HG02943 (cell line): ENCODE results near the gene KLHL7.
"Not testable (repeated sequence)": the region's sequence is repeated elsewhere in the genome, so short reads cannot be mapped to it uniquely, and the experiment has no call there.

Source experiments
- ATAC-seq: cut with Tn5 transposase; IDR thresholded peaks from one replicate; pipeline ENCODE4 v1.9.1; 2021; ENCODE audit warnings: mild to moderate bottlenecking, low read depth, moderate library complexity; ENCODE audit not compliant: unreplicated experiment

KLHL7 gene

DNA sequence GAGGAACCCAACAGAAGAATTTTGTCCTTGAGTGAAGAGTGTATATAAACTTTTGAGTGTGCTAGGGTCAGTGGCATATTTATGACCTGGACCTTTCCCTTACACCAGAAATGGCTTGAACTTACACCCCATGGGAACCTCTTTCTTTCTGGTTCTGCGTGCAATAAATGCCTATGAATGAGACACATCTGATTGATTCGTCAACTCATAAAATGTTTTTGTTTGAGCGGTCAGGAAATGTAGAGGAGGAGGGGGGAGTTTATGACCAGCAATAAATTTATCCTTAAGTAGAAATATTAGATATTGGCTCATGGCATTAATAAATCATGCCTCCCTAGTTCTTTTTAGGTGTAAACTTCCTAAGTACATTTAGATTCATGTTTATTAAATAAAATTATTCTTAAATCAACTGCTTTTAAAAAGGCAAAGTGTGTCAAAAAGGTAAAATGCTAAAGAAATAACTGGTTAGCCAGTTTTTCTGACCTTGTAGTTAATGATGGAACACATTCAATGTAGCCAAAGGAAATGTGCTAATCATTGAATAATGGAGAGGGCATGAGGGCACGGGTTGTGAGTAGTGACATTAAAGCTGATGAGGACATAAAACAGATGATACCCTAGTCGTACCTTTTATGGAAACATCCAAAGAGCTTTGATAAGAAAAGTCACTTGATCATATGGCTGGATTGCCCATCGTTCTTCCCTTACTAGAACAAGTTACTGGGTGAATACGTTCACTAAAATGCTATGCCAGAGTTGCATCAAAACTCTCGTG lies 62.7 kb downstream of the KLHL7 start:
- no peak for ATAC-seq

GRCh38 chr7:23175938-23176337 lies 70.4 kb downstream of the KLHL7 start:
- ATAC-seq = no peak

GRCh38 chr7:23181684-23182553 lies 76.3 kb downstream of the KLHL7 start, which contains the start of gene NUP42:
Gene NUP42 (plus strand): TSS chr7:23182048. CDS start chr7:23182086, 38 bp downstream.
- ATAC-seq = peak; percentile 94

GRCh38 chr7:23183279-23184012 lies 77.9 kb downstream of the KLHL7 start:
- ATAC-seq = no peak

DNA sequence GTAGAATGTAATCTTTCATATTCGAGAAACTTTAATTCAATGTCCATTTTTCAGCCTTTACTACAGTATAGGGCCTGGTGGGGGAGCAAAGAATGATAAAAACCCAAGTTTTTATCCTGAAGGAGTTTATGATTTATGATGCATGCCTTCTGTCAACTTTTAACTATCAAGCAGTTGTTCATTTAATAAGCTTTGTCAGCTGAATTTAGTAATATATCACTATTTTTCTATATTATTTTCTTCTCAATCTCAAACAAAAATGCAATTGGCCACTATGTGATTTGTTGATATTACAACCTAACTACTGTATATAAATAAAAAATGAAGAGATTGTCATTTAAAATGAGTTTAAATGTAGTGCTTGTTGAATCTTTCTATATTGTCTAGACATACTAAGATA lies 78.7 kb downstream of the KLHL7 start:
- ATAC-seq = no peak

DNA sequence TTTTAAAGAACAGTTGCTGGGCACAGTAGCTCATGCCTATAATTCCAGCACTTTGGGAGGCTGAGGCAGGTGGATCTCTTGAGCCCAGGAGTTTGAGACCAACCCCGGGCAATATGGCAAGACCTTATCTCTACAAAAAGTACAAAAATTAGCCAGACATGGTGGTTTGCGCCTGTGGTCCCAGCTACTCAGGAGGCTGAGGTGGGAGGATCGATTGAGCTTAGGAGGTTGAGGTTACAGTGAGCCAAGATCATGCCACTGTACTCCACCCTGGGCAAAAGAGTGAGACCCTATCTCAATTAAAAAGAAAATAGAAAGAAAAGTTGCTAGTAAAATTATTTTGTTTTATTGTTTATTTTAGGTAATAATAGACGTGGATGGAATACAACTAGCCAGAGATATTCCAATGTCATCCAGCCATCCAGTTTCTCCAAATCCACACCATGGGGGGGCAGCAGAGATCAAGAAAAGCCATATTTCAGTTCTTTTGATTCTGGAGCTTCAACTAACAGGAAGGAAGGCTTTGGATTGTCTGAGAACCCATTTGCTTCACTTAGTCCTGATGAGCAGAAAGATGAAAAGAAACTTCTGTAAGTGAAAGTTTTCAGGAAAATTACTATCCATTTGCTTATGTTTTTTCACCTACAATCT lies 79.2 kb downstream of the KLHL7 start:
- no peak for ATAC-seq

GRCh38 chr7:23185980-23186379 lies 80.4 kb downstream of the KLHL7 start:
- ATAC-seq = no peak

DNA sequence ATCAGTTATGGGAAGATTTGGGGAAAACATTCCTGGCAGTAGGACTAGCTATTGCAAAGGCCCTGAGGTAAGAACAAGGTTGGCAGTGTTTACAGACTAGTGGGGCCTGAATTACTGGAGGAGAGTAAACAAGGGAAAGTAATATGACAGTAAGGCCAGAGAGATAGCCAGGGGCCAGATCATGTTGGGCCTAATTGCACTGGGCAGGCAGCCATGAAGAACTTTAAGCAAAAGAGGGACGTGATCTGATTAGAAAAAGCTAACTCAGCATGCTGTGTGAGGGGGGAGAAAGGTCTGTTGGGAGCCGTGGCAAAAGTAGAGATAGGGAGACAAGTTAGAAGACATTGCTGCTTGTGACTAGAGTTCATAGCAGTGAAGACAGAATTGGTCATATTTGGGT lies 85.4 kb downstream of the KLHL7 start:
- no peak for ATAC-seq

- not testable (repeated sequence) for ATAC-seq
These were observed 88.2 kb downstream of the KLHL7 start for GRCh38 chr7:23193650-23194227.

GRCh38 chr7:23196306-23196705 lies 90.7 kb downstream of the KLHL7 start:
- no peak for ATAC-seq

GRCh38 chr7:23197745-23198144 lies 92.2 kb downstream of the KLHL7 start:
- ATAC-seq = not testable (repeated sequence)

DNA sequence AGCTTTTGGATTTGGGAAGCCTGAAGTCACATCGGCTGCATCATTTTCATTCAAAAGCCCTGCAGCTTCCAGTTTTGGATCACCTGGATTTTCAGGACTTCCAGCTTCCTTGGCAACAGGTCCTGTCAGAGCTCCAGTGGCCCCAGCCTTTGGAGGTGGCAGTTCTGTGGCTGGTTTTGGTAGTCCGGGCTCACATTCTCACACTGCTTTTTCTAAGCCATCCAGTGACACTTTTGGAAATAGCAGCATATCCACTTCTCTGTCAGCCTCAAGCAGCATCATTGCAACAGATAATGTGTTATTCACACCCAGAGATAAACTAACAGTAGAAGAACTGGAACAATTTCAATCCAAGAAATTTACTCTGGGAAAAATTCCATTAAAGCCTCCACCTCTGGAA lies 94.7 kb downstream of the KLHL7 start:
- ATAC-seq = no peak

GRCh38 chr7:23204241-23204640 lies 98.7 kb downstream of the KLHL7 start:
- no peak for ATAC-seq

- no peak for ATAC-seq
These were observed 100.0 kb downstream of the KLHL7 start for GRCh38 chr7:23205577-23205908.

DNA sequence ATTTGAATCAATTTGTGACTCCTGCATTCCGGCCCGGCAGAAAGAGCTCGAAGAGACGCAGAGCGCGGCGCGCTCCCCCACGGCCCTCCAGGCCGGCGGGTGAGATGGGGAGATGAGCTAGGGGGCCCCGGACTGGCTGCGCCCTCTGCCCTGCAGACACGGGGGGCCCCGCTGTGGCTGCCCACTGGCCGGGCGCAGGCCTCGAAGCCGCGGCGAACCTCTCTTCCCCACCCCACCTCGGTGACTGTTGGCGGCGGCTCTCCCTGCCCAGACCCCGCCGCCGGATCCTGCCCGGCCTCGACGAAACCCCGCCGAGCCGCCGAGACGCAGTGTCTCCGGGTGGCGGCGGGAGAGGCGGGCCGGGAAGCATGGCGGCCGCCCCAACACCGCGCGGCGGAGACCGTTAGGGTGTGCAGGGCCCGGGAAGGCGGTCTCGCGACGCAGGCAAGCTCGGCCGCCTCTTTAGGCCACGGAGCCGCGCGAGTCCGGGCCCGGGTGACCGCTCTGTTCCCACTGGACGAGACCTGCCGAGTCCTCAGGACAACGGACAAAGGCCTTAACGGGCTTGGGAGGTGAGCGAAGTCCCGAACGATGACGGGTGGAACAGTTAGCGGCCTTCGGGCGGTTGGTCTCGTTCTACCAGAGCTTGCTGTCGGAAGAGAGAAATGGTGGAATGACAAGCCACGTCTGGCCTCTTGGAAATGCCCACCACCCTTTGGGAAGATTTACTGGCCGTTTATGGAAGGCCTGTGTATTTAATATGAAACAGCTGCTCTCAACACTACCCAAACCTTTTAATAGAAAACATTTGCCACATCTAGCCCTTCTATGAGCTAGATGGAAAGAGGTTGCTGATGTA lies 100.6 kb downstream of the KLHL7 start:
- no peak for ATAC-seq

DNA sequence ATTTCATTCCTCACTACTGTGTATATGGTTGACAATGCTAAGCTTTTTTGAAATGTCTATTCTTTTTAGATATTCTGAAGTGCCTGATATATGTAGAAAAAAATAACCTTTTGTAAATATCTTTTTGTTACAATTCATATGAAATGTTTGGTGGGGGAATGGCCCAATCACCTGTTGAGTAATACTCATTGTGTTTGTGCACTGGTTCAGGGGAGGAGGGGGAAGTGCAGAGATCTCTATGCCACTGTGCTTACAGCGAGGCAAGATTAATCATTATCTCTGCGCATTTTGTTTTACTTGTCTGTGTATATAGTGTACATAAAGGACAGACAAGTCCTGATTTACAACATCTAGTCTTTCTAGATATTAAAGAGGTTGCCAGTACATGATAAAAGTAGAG lies 101.4 kb downstream of the KLHL7 start:
- no peak for ATAC-seq

DNA sequence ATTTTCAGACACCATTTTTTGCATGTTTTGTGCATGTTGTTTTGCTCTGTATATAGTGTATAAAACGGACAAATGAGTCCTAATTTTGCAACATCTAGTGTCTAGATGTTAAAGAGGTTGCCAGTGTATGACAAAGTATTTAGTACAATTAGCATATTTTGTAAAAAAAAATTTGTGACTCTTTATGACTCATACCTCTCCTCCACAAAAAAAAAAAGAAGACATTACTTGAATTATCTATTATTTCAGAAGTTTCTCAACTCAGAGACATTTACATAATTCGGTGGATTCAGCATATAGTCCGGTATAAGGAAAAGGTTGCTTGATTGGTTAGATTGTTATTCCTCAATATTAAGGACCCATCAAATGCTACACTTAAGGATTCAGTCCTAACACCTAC lies 102.3 kb downstream of the KLHL7 start:
- no peak for ATAC-seq

GRCh38 chr7:23208316-23208715 lies 102.7 kb downstream of the KLHL7 start:
- ATAC-seq = no peak

DNA sequence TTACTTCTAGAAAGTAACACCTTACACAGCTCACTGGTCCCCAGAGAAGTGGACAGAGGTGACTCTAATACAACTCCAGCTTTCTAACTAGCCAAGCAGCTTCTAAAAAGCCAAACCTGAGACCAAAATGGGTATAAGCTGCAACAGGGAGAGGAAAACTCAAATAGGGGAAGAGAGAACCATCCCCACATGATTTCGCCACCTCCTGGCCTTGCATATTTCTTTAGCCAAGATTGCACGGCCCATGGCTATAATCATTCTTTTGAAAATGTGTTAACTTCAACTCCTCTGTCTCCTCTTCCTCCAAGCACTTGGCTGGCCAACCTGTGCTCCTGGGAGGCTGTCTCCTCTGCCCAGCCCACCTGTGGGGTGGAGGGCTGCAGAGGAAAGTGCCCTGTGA lies 104.9 kb downstream of the KLHL7 start:
- ATAC-seq = no peak
